GM18868 (cell line): Measurements from ENCODE around the gene TPI1.

ENCODE experiments used
- ATAC-seq: cut with Tn5 transposase; IDR thresholded peaks from one replicate; pipeline ENCODE4 v1.9.1; 2021; ENCODE audit warnings: mild to moderate bottlenecking, moderate library complexity; ENCODE audit not compliant: unreplicated experiment

Gene TPI1

GRCh38 chr12:6916426-6917200 lies 49.3 kb downstream of the TPI1 start:
- ATAC-seq = no peak

- no peak for ATAC-seq
Measured at GRCh38 chr12:6917491-6918231, 50.3 kb downstream of the TPI1 start.

GRCh38 chr12:6919588-6919987 lies 52.3 kb downstream of the TPI1 start:
- no peak for ATAC-seq
